Loucy (cell line): ENCODE results near the gene NDUFS6.

Experiments used
- CTCF ChIP-seq: fragments of 200-600 bp; sonication (generic); conservative IDR thresholded peaks from 2 replicates; pipeline ENCODE4 v1.5.1; 2014; ENCODE audit warnings: mild to moderate bottlenecking, antibody characterized with exemption, low read length
- EZH2phosphoT487 ChIP-seq: fragments of 200-600 bp; IDR thresholded peaks from 2 replicates; pipeline ENCODE4 v1.6.1; 2018; ENCODE audit warnings: antibody characterized with exemption, mild to moderate bottlenecking, moderate library complexity, borderline replicate concordance

- TF ChIP-seq CTCF (no peak), EZH2phosphoT487 (no peak)
Observed at GRCh38 chr5:1851290-1851934, 50.2 kb downstream of the NDUFS6 start.
